ENCODE data around the gene FAHD2A.
"Not testable (repeated sequence)": the region's sequence is repeated elsewhere in the genome, so short reads cannot be mapped to it uniquely, and the experiment has no call there.

The FAHD2A gene

GRCh38 chr2:95435872-95436209 lies 33.3 kb downstream of the FAHD2A start:
- not testable (repeated sequence) for DNase-seq (ENCODE audit: low spot score)

- DNase-seq (ENCODE audit: low spot score), result not testable (repeated sequence)
These were observed 40.1 kb downstream of the FAHD2A start for GRCh38 chr2:95442474-95443099.

GRCh38 chr2:95445317-95445716 lies 42.8 kb downstream of the FAHD2A start:
- not testable (repeated sequence) for DNase-seq (ENCODE audit: low spot score)

DNA sequence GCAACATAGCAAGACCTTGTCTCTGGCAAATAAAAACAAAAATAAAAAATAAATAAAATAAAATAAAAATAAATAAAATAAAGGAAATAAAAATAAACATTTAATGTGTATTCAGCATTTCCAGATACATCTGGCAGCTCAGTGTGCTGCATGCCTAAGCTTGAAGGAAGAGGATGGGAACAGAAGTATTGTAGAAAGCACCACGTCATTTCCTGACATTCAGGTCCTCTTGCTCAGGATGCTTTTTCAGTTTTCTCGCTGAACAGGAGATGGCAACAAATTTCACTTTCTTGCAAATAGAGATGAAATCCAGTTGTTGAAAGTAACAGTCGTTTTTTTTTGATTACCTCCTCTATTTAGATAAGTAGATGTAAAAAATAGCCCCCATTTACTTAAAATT lies 60.8 kb downstream of the FAHD2A start:
- DNase-seq (ENCODE audit: low spot score), result not testable (repeated sequence)

Measured in COLO829 (cell line).